NCI-H1105 treated with DMSO at 0.1 percent for 48 hours (cell line): ENCODE measurements around the gene GZMM.
A peak's percentile ranks its signal among the peaks of the same experiment; 100 is the strongest.

ENCODE experiments used
- DNase-seq: peaks from one replicate; lab custom pipeline; 2025; lab: John Stamatoyannopoulos, UW

Gene GZMM

GRCh38 chr19:512547-513365 lies 31.1 kb upstream of the GZMM start:
- no peak for DNase-seq

- DNase-seq = no peak
Observed at GRCh38 chr19:513368-514165, 30.3 kb upstream of the GZMM start.

GRCh38 chr19:514166-514663 lies 29.6 kb upstream of the GZMM start:
- no peak for DNase-seq

GRCh38 chr19:517721-518597 lies 25.9 kb upstream of the GZMM start:
- DNase-seq = no peak

GRCh38 chr19:518598-519231 lies 25.1 kb upstream of the GZMM start:
- no peak for DNase-seq

GRCh38 chr19:519449-519865 lies 24.4 kb upstream of the GZMM start:
- DNase-seq = no peak

DNA sequence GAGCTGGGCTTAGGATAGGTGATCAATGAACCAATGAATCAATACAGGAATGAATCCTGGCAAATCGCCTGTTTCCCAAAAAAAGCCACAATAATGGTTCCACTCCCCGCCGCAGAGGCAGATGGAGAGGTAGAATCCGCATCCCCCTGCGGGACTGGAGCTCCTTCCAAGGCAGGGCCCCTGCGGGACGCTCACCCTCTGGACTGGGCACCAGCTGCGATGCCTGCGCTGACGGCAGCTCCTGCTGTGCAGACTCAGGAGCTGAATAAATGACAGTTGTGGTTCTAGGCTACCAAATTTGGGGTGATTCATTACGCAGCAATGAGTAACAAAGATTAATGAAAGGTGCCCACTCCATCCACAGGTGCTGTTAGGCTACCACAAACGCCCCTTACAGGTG lies 21.1 kb upstream of the GZMM start:
- DNase-seq = no peak

DNA sequence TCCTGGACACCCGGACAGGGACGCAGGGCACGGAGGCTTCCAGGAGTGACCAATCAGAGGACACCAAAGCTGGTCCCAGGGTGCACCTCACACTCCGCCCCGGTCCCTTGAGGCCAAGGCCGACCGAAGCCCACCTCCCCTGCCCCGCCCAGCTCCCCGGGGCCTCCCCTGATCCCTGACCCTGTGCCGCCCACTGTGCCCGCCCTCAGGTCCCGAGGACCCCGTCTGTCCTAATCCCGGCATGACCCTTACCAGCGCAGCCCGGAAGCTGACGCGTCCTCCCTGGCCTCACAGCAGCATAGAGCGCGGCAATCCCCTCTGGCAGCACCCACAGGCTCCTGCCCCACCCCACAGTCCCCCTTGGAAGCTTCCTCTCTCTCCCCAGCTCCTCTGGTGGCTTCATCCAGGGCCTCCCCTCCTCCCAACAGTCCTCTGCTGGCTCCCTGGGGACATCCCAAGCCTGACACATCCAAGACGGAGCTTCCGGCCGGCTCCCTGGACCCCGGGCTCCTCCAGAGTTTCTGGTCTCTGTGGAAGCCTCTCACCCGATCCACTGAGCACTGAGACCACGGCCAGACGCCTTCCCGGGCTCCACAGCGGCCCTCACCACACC lies 19.7 kb upstream of the GZMM start:
- DNase-seq = no peak

- DNase-seq = no peak
Observed at GRCh38 chr19:525029-525428, 18.8 kb upstream of the GZMM start.

DNA sequence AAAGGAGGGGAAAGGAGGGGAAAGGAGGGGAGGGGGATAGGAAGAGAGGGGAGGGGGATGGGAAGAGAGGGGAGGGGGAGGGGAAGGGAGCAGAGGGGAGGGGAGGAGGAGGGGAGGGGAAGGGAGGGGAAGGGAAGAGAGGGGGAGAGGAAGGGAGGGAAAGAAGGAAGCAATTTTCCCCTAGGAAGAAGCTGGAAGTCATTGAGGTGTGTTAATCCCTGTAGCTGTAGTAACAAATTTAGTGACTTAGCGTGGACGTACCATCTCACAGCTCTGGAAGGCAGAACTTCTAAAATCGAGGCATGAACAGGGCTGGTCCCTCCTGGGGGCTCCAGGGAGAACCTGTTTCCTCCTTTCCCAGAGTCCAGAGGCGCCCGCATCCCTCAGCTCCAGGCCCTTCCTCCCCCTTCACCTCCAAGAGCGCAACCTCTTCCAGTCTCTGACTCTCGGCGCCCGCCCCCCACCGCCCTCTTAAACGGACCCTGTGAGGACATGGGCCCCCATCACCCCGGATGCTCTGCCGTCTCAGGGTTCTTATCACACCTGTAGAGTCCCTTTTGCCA lies 17.9 kb upstream of the GZMM start:
- no peak for DNase-seq

- DNase-seq = no peak
Observed at GRCh38 chr19:530134-531008, 13.5 kb upstream of the GZMM start.

GRCh38 chr19:531009-531752 lies 12.7 kb upstream of the GZMM start:
- DNase-seq = peak; percentile 84

- DNase-seq = no peak
Observed at GRCh38 chr19:531753-532560, 11.9 kb upstream of the GZMM start, which contains the start of gene CDC34. TSS of gene CDC34 (plus strand) at chr19:531760. CDS start at chr19:531932, 172 bp downstream.

DNA sequence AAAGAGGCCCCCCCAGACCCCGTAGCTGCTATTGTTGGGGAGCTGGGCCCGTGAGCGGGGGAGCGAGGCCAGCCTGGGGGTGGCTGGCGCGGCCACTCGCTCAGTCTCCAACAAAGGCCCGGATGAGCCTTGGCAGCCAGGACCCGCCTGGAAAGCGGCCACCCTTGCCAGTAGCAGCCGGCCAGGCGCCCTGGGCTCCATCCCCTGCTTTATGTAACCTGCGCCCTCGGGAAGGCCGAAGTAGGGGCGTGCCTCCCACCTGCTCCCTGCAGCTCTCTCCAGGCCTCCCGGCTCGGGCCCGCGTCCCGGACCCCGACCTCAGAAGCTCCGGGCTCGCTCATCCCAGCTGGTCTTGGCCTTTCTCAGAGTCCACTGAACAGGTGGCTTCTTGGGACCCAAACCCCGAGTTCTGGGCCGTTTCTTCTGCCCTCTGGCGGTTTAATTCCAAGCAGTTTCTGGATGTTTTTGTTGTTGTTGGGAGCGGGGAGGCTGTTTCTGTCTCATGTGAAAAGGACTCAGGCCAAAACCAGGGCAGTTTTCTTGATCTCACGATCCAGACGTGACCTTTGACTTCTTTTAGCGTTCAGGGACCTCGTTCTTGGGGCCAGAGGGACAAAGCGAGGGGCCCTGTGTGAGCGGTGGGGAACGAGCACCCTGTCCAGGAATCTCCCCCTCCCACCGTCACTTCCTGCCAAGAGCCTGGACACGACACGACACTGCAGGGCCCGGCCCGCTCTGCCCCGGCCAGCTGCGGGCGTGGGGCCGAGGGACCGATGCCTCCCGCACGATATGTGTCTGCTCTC lies 11.1 kb upstream of the GZMM start:
- DNase-seq = peak; percentile 66

DNA sequence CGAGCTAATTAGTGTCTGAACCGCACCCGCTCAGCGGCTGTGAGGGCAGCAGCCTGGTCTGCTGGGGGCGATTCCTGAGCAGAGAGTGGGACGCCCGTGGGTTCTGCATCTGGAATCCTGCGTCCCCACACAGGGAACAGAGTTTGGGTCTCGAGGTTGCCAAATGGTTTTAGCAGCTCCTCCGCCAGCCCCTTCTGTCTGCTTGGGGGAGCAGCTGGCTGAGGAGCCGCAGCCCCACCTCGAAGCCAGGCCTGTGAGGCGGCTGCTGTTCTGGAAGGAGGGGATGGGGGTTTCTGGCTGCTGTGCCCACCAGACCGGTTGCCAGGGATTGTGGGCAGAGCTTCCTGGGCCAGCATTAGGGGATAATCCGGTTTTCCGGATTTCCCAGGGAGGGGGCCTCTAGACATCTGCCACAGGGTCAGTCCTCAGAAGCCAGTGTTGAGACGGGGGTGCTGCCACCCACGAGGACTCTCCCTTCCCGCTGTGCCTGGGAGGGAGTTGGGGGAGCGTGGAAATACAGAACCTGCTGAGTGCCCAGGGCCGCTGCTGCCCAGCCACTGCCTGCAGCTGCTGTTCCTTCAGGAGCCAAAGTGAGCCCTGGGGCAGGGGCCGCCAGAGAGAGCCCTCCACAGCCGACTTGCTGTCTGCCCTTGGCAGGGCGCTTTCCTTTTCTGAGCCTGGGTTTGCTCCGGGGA lies 10.3 kb upstream of the GZMM start:
- no peak for DNase-seq

DNA sequence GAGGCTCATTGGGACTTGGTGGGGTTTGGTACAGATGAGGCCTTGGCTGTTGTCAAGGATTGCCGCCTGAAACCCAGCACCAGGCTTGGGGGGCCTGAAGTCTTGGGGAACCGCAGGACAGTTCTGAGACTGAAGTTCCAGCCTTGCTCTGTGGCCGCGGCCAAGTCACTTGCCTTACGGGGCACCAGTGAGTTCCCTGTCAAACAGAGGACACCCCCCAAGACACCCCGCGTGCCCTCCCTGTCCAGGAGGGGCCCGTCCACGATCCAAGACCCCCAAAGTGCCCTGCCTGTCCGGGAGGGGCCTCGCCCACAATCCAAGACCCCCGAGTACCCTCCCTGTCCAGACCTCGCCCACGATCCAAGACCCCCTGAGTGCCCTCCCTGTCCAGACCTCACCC lies 9.8 kb upstream of the GZMM start:
- DNase-seq = no peak
